GM18951 (cell line): ENCODE data around the gene TEKTIP1.

Experiments
- POLR2A ChIP-seq: IDR thresholded peaks from 4 replicates; pipeline ENCODE4 v1.6.1; 2011; ENCODE audit warnings: mild to moderate bottlenecking; ENCODE audit not compliant: insufficient read length, insufficient read depth; ENCODE audit errors: extremely low read depth
- in situ Hi-C: fragments of 300-500 bp; cut with MboI; formaldehyde crosslinking; loops from one replicate; pipeline ENCODE4 v1.12.0; 2022; ENCODE audit warnings: low sequenced_read_pairs, mixed read lengths, inconsistent platforms; ENCODE audit not compliant: unreplicated experiment

TEKTIP1 gene

GRCh38 chr19:3513229-3514140 lies 25.5 kb upstream of the TEKTIP1 start:
- TF ChIP-seq POLR2A, result no peak
- in situ Hi-C loops, result no loop called here

GRCh38 chr19:3514930-3515329 lies 24.0 kb upstream of the TEKTIP1 start:
- no peak for TF ChIP-seq POLR2A
- in situ Hi-C loops, result no loop called here

DNA sequence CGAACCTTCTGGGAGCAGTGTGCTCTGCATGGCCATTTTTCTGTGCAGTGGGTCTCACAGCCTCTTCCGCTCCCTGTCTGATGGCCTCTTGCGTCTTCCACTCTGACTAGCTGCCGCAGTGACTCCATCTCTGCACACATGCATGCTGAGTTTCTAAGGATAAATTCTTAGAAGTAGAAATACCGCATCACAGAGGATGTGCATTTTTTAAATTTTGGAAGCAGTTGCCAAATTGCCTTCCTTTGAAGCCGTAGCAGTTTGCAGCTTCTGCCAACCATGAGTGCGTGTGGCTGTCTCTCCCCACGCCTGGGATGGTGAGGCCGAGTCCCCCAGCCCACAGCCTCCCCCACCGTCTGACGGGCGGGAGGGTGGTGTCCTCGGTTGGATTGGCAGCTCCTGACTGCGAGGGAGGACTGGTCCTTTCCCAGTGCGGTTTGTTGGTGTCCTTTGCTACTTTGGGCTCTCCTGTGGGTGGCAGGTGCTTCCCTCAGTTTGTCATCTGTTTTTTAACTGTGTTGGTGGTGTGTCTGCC lies 23.0 kb upstream of the TEKTIP1 start:
- in situ Hi-C loops, result no loop called here
- TF ChIP-seq POLR2A, result no peak

GRCh38 chr19:3516675-3517207 lies 22.2 kb upstream of the TEKTIP1 start:
- in situ Hi-C loops, result no loop called here
- TF ChIP-seq POLR2A, result no peak

DNA sequence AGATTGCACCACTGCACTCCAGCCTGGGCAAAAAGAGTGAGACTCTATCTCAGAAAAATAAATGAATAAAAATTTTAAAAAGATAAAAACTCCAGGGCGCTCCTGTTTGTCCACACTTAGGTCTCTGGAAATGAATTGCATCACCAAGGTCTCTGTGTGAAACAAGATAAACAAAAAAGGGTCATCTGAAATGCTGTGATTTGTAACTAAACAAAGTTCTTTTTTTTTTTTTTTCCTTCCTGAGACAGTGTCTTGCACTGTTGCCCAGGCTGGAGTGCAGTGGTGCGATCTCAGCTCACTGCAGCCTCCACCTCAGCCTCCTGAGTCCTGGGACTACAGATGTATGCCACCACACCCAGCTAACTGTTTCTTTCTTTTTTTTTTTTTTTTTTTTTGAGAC lies 21.3 kb upstream of the TEKTIP1 start:
- in situ Hi-C loops, result no loop called here
- TF ChIP-seq POLR2A, result no peak

- in situ Hi-C loops, result no loop called here
- TF ChIP-seq POLR2A, result no peak
These were observed 20.7 kb upstream of the TEKTIP1 start for GRCh38 chr19:3518255-3518654.

GRCh38 chr19:3518659-3519058 lies 20.3 kb upstream of the TEKTIP1 start:
- in situ Hi-C loops, result no loop called here
- TF ChIP-seq POLR2A, result no peak

- no peak for TF ChIP-seq POLR2A
- in situ Hi-C loops, result no loop called here
These were observed 19.8 kb upstream of the TEKTIP1 start for GRCh38 chr19:3519126-3519525.

DNA sequence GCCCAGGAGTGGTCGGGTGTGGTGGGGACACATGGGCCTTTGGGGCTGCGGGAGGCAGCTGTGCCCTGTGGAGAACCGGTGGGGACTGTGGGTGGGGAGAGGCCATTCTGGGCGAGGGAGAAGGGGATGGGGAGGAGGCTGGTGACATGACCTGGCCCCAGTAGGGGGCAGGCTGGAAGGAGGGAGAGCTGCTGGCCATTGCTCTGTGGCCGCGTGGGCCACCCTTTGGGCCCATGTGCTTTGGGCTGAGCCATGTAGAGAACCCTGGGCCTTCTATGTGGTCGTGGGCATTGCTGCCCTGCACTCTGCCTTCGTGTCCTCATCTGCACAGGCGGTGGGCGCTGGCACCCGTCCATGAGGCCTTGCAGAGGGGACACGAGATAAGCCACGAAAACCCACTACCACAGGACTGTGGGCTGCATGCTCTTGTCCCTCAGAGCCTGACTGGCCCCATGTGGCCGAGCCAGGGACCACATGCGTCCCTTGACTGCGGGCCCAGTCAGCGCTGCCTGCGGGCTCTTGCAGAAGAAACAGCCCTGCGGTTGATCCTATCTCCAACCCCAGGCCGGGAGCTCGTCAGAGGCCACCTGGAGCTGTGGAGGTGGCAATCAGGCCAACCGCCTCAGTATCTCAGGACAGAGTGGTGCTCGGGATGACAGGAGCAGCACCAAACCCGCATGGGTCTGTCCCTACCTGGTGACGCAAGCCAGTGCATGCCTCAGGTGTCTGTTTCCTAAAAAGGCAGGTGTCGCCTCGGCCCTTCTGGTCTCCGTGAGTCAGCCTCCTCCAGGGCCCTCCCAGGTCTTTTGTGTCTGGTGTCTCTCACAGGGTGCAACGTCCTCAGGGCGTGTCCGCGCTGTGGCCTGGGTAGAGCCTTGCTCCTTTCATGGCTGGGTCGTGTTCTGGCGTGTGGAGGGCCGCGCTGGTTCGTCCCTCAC lies 18.5 kb upstream of the TEKTIP1 start:
- in situ Hi-C loops, result no loop called here
- no peak for TF ChIP-seq POLR2A

DNA sequence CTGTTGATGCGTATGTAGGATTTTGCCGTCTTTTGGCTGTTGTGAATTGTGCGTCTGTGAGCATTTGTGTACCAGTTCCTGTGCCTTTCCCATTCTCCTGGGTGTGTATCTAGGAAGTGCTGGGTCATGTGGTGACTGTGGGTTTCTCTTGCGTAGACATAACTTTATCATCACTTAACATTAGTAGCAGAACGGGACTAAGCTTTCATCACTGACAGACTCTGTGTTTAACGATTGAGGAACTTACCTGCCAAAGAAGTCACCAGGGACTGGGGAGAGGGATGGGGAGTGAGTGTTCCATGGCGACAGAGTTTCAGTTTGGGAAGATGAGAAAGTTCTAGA lies 17.9 kb upstream of the TEKTIP1 start:
- TF ChIP-seq POLR2A, result no peak
- in situ Hi-C loops, result no loop called here

- TF ChIP-seq POLR2A, result no peak
- in situ Hi-C loops, result no loop called here
These were observed 16.3 kb upstream of the TEKTIP1 start for GRCh38 chr19:3522421-3523360.

DNA sequence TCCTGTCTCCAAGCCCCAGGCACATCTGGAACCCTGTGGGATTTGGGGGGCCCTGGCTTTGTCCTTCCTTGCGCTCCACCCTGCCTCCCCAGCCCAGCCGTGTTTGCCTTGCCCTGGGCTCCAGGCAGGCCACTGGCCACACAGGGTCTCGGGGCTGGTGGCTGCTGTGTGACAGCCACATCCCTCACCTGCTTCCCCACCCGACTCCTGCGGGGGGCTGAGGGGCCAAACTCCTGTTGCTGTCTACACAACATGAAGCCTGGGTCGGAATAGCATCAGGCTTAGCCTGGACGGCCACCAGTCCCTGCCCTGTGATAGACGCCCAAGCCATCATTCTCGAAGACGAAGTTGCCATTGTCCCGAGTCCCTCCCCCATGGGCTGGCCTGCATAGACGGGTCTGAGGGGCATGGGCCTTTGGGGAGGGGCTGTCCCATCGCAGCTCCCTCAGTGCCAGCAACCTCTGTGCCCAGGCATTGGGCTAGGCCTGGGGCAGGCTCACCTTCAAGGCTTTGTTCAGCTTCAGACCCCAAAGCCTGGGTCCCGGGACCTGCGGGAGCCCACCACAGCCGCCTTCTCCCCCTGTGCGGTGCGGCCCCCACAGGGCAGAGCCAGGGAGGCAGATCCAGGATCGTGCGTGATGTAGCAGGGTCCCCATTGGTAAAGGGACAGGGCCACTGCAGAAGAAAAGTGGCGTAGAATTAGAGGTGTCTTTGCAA lies 15.5 kb upstream of the TEKTIP1 start:
- in situ Hi-C loops, result no loop called here
- no peak for TF ChIP-seq POLR2A
